IPS-20b (cell line): ENCODE measurements around the gene PEX12.

Experiments used
- H3K27ac ChIP-seq: one replicate; pipeline ENCODE4 v1.5.1; 2013; ENCODE audit warnings: low read length
- H3K27me3 ChIP-seq: 2 replicates; pipeline ENCODE4 v1.6.1; 2013; ENCODE audit warnings: mild to moderate bottlenecking, low read length, inconsistent platforms; ENCODE audit not compliant: insufficient read depth
- H3K36me3 ChIP-seq: 2 replicates; pipeline ENCODE4 v1.6.1; 2013; ENCODE audit warnings: low read depth, mild to moderate bottlenecking, inconsistent platforms, low read length, moderate library complexity; ENCODE audit not compliant: insufficient read depth
- H3K4me1 ChIP-seq: 2 replicates; pipeline ENCODE4 v1.6.1; 2013; ENCODE audit warnings: mild to moderate bottlenecking, control low read depth, inconsistent platforms, low read length, moderate library complexity; ENCODE audit not compliant: insufficient read depth
- H3K4me3 ChIP-seq: 2 replicates; pipeline ENCODE4 v1.5.1; 2013; ENCODE audit warnings: mild to moderate bottlenecking, low read length, inconsistent platforms
- H3K9ac ChIP-seq: 2 replicates; pipeline ENCODE4 v1.6.1; 2013; ENCODE audit warnings: low read depth, mild to moderate bottlenecking, inconsistent platforms, low read length, moderate library complexity
- H3K9me3 ChIP-seq: 2 replicates; pipeline ENCODE4 v1.6.1; 2013; ENCODE audit warnings: mild to moderate bottlenecking, low read depth, low read length, inconsistent platforms; ENCODE audit not compliant: insufficient read depth

PEX12 gene

DNA sequence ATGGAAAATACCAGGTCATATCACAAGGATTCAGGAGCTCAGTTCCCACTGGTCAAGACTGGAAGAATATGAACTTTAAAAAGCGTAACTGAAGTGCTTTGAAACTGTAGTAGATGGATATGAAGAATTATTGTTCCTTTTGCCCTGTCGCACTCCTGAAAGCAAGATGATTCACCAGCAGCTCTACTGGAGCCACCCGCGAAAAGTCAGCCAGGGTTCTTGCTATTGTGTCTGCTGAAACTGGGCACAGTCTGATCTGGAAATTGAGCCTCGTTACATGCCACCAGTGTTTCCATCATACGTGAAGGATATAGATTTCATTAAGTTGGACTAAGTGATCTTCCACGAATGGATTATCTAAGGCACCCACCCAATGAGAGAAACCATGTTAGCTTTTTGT is 25.3 kb upstream of the PEX12 start:
- peaks cover 83% of the 10 kb centered on the region for H3K36me3 ChIP-seq
- H3K4me3 ChIP-seq = no peak overlapping the region
- H3K9ac ChIP-seq = no peak overlapping the region
- no peaks in the 10 kb centered on the region for H3K27me3 ChIP-seq
- H3K27ac ChIP-seq = no peak overlapping the region
- no peaks in the 10 kb centered on the region for H3K4me1 ChIP-seq
- no peaks in the 10 kb centered on the region for H3K9me3 ChIP-seq

DNA sequence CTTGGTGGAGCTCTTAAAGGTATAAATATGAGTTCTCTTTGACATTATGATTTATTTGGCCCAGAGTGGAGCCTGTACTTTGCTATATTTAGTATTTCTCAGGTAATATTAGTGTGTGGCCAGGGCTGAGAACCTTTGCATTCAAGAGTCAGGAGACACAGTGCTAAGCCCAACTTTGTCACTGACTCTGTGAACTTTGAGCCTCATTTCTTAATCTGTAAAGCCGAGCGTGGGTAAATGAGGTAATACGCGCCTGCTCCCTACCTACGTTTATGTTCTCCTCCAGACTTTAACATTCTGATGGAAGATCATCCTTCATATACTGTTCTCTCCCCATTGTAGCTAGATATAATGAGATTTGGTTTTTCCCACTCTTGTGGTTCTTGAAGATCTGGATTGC is 19.2 kb upstream of the PEX12 start:
- no peaks in the 10 kb centered on the region for H3K4me1 ChIP-seq
- no peak overlapping the region for H3K4me3 ChIP-seq
- H3K36me3 ChIP-seq = peaks cover 90% of the 10 kb centered on the region
- no peaks in the 10 kb centered on the region for H3K27me3 ChIP-seq
- no peak overlapping the region for H3K9ac ChIP-seq
- no peaks in the 10 kb centered on the region for H3K9me3 ChIP-seq
- H3K27ac ChIP-seq = no peak overlapping the region

DNA sequence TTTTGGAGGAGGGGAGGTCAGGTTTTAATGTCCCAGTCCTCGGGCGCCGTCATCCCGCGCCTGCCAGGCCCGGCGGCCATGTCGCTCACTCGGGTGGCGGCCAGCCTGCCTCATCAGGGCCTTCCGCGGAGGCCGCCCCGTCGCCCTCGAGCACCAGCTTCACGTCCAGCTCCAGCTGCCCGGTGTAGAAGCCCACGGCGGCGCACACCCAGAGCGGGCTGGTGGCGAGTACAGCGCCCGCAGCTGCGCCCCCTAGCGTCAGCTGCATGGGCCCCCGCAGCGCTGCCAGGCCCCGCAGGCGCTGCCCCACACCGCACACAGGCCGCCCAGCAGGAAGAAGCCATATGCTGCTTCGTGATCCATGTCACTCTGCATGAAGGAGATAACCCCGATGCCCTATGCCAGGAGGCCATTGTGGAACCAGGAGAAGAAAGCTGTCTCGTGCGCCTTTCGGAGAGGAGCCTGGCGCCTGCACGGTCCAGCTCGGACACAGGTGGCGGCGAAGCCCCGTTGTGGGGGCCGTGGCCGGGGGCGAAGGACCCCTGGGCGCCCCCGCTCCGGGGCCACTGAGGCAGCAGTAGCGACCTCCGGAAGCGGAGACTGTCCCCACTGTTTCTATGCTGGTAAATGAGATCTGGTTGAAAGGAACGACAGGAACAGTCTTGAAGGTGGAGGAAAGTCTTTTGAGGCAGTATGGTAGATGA is 18.3 kb upstream of the PEX12 start:
- Histone ChIP-seq H3K4me3 (no peak overlapping the region), H3K4me1 (no peaks in the 10 kb centered on the region), H3K36me3 (peaks cover 81% of the 10 kb centered on the region), H3K27me3 (no peaks in the 10 kb centered on the region), H3K27ac (no peak overlapping the region), H3K9me3 (no peaks in the 10 kb centered on the region), H3K9ac (no peak overlapping the region)

DNA sequence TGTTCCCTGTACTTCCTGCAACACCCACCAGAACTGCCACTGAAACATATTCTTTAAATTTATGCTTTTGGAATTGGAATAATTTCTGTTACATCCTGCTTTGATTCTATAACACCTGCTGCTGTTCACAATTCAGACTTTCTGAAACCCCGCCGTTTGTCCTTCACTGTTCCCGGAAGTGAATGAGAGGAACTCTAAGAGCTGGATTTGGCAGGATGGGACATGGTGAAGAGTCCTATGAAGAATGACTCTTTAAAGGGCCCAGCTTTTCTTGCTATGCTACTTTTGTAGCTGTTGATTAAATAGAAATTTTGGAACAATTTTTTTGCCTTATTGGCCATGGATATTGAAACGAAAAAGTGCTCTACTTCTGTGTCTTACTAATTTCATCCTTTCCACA is 17.7 kb upstream of the PEX12 start:
- H3K36me3 ChIP-seq = peaks cover 75% of the 10 kb centered on the region

DNA sequence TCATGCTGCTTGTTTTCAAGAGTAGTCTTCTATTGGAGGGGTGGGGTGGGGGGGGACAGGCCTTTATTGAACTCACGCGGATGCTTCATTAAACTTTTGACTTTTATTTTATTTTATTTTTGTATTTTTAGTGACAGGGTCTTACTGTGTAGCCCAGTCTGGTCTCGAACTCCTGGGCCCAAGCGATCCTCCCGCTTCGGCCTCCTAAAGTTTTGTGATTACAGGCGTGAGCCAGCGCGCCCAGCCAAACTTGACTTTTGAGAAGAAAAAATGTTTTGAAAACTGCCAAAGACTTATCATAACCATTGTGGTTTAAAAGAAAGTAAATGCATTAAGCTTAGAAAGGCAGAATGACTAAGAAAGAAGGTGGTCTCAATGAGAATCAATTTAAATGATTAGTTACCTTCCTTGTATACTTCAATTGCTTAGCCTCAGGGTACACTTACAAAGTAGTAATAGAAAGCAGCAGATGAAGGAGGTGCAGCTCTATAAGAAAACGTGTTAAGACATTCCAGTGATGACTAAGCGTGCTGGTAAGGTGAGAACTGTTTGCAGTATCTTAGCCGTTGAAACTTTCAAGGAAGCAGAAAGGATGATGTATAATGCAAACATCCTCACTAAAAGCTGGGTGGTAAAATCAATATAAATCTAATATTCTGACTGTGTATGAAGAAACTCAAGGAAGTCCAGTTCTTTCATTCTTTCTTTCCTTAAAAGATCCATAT is 10.0 kb upstream of the PEX12 start:
- peak overlapping the region; percentile 89 for H3K4me3 ChIP-seq
- H3K9ac ChIP-seq = peak overlapping the region; percentile 91; the same call in 1 of the 2 replicates
- H3K27ac ChIP-seq = no peak overlapping the region
- 0 out of 2 replicates have a peak, but pooled peaks cover 9% of the 10 kb centered on the region for H3K27me3 ChIP-seq
- H3K4me1 ChIP-seq = 0 out of 2 replicates have a peak, but pooled peaks cover 3% of the 10 kb centered on the region
- H3K9me3 ChIP-seq = no peaks in the 10 kb centered on the region
- H3K36me3 ChIP-seq = 0 out of 2 replicates have a peak, but pooled peaks cover under 1% of the 10 kb centered on the region

More for the DNA sequence above, 17.7 kb upstream of the PEX12 start:
- no peak overlapping the region for H3K27ac ChIP-seq
- no peak overlapping the region for H3K9ac ChIP-seq
- no peaks in the 10 kb centered on the region for H3K27me3 ChIP-seq
- H3K4me3 ChIP-seq = no peak overlapping the region
- no peaks in the 10 kb centered on the region for H3K9me3 ChIP-seq
- no peaks in the 10 kb centered on the region for H3K4me1 ChIP-seq

DNA sequence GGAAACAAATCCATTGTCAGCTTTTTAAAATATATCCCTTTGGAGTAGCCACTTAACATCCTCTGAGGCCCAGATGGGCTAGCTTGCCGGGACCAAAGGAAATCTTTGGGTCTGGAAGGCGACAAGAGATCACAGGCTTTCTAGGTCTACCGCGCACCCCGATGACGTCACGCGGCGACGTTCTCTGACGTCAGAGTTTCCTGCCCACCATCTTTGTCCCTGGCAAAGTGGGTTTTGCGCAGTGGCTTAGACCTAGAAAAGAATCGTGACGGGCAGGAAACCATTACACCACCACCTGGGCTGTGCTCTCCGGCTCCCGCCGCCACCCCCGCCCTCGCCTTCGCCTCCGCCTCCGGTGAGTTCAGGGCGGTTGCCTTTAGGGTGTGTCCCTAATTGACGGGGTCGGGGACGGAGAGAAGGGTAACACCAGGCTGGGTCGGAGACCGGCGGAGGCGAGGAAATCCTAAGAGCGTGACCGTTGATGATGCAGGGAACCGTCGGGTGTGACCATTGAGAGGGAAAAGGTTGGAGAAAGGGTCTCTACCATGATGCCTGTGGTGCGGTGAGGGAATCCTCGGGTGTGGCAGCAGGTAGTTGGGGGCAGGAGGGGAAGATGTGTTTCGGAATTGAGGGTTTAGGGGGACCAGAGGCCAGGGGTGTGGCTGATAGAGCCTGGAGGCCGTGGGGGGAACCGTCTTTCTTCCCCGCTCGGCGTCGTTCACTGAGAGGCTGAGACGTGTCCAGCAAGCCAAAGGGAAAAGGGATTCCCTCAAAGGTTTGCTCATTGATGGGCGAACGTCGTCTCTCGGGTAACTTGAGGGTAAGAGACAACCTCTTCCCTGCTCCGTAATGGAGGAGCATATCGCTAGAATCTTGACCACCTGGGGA is 8.9 kb upstream of the PEX12 start, which contains the start of gene AP2B1:
Gene AP2B1, plus strand, starts transcription at position 249 of the 888 bp plus-strand sequence. CDS start 6,709 bp downstream, outside the sequence.
- H3K27ac ChIP-seq = peak within 1 kb of the TSS; percentile 91
- 0 out of 2 replicates have a peak, but pooled peaks cover 9% of the 10 kb centered on the region for H3K27me3 ChIP-seq
- peak within 1 kb of the TSS; percentile 91 for H3K9ac ChIP-seq
- no peaks in the 10 kb centered on the region for H3K36me3 ChIP-seq
- peak within 1 kb of the TSS; percentile 89 for H3K4me3 ChIP-seq
- H3K9me3 ChIP-seq = no peaks in the 10 kb centered on the region
- H3K4me1 ChIP-seq = 0 out of 2 replicates have a peak, but pooled peaks cover 3% of the 10 kb centered on the region

DNA sequence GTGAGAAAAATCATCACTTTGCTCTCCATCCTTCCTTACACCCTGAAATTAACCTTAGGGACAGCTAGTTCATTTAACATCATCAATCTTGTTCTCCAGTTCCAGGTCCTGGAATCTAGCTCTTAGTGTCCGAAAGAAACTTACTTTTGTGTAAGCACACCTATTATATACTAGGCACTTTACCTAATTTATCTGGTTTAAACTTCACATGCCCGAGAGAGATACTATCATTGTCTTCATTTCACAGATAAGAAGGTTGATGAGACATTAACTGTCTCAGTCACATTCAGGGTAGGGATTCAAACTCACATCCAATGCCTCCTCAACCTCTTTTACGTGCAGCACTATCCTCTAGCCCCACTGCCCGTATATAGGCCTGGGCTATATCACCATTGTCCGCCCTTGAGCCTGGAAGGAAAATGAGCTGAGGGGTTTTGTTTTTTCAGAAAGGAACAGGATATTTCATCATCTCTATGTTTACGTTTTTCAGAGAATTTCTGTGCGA is 8.2 kb upstream of the PEX12 start:
- Histone ChIP-seq H3K9ac (peak overlapping the region; percentile 91; the same call in 1 of the 2 replicates), H3K4me1 (0 out of 2 replicates have a peak, but pooled peaks cover 3% of the 10 kb centered on the region), H3K27me3 (0 out of 2 replicates have a peak, but pooled peaks cover 9% of the 10 kb centered on the region), H3K9me3 (no peaks in the 10 kb centered on the region), H3K4me3 (peak overlapping the region; percentile 89), H3K36me3 (no peaks in the 10 kb centered on the region), H3K27ac (peak overlapping the region; percentile 50)

DNA sequence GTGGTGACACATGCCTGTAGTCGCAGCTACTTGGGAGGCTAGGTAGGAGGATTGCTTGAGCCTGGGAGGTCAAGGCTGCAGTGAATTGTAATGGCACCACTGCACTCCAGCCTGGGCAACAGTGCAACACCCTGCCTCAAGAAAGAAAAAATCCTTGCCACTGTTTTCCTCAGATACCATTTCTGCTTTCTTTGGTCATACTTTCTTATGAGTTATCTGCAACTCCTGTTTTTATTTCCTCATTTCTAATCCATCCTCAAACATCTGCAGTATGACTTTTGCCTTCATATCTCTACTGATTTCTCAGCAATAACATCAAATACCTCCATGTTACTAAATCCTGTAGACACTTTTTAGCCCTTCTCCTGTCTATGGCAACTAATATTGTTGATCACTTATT is 5.7 kb upstream of the PEX12 start:
- no peak overlapping the region for H3K9ac ChIP-seq
- 0 out of 2 replicates have a peak, but pooled peaks cover 9% of the 10 kb centered on the region for H3K27me3 ChIP-seq
- no peaks in the 10 kb centered on the region for H3K9me3 ChIP-seq
- no peak overlapping the region for H3K27ac ChIP-seq
- H3K36me3 ChIP-seq = no peaks in the 10 kb centered on the region
- no peak overlapping the region for H3K4me3 ChIP-seq
- H3K4me1 ChIP-seq = no peaks in the 10 kb centered on the region

DNA sequence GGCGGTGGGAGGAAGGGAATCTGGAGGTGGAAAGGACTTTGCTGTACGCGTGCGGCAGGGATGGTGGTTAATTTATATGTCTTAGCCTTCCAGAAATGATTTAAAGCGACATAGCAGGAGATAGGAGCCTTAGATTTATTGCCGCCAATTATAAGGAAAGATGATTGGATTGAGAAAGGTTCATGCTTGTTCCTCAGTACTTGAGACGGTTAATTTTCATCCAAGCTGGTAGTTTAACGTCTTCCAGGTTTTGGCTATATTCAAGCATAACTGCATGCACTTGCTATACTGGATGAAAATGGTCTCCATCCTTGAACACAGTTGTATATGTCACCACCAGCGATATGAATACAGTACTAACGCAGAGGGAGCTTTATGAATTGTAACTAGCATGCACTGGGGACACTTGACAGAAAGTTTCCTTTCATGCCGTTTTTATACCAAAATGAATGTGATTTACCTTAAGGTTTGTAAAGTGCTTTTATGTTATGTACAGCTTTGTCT is 610 bp upstream of the PEX12 start:
- Histone ChIP-seq H3K9ac (peak overlapping the region; percentile 95), H3K27me3 (0 out of 2 replicates have a peak, but pooled peaks cover 4% of the 10 kb centered on the region), H3K4me3 (peak overlapping the region; percentile 94), H3K4me1 (no peaks in the 10 kb centered on the region), H3K9me3 (no peaks in the 10 kb centered on the region), H3K36me3 (peaks cover 17% of the 10 kb centered on the region), H3K27ac (peak overlapping the region; percentile 86)

DNA sequence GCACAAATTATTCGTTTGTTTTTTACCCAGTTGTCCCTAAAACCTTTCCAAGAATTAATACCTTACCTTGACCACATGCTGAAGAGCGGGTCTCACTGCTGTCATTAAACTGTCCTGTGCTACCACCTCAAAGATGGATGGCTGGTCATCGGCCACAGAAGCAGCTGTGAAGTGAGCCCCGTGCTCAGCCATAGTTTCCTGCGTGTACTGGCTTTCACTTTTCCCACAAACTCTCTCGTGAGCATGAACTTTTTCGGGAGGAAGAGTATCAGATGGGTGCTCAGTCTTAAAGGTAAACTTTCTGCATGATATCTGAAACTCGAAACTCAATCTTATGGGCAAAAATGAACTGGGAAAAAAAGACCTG is 558 bp downstream of the PEX12 start:
- peaks cover 17% of the 10 kb centered on the region for H3K36me3 ChIP-seq
- H3K4me1 ChIP-seq = no peaks in the 10 kb centered on the region
- H3K27me3 ChIP-seq = no peaks in the 10 kb centered on the region
- H3K27ac ChIP-seq = peak overlapping the region; percentile 86
- peak overlapping the region; percentile 94 for H3K4me3 ChIP-seq
- H3K9ac ChIP-seq = peak overlapping the region; percentile 95
- H3K9me3 ChIP-seq = no peaks in the 10 kb centered on the region

DNA sequence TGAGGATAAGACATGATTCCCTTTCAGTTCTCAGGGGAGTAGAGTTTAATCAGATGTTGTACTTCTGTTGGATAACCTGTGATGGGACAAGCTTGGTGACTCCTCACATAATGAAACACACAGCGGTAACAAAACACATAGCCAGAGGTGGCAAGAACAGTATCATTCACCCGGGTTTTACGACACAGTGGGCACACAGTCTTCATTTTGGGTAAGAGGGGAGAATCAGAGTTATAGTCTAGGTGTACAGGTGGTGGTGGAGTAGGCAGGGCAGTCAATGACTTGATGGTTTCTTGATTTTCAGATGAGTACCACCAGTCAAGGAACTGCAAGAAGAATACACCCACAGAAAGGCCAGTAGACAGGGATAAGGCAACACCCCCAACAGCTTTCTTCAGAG is 2.6 kb downstream of the PEX12 start:
- Histone ChIP-seq H3K4me1 (no peaks in the 10 kb centered on the region), H3K27ac (no peak overlapping the region), H3K9me3 (no peaks in the 10 kb centered on the region)

More for the DNA sequence above, 2.6 kb downstream of the PEX12 start:
- peaks cover 17% of the 10 kb centered on the region for H3K36me3 ChIP-seq
- H3K9ac ChIP-seq = no peak overlapping the region
- H3K27me3 ChIP-seq = no peaks in the 10 kb centered on the region
- H3K4me3 ChIP-seq = no peak overlapping the region
